ENCODE data around the gene MIA3.
"Not testable (repeated sequence)": the region's sequence is repeated elsewhere in the genome, so short reads cannot be mapped to it uniquely, and the experiment has no call there.

MIA3 gene

GRCh38 chr1:222656391-222657155 is 38.7 kb downstream of the MIA3 start:
- no peak overlapping the region for H3K27ac ChIP-seq
- no peak for DNase-seq (ENCODE audit: low read depth, low spot score)

- no peak for DNase-seq (ENCODE audit: low read depth, low spot score)
- H3K27ac ChIP-seq, result no peak overlapping the region
Measured at GRCh38 chr1:222657899-222658298, 40.0 kb downstream of the MIA3 start.

- H3K27ac ChIP-seq, result no peak overlapping the region
- no peak for DNase-seq (ENCODE audit: low read depth, low spot score)
Measured at GRCh38 chr1:222663431-222663934, 45.6 kb downstream of the MIA3 start.

- no peak for DNase-seq (ENCODE audit: low read depth, low spot score)
Measured at GRCh38 chr1:222665964-222666363, 48.1 kb downstream of the MIA3 start.

GRCh38 chr1:222668184-222668583 is 50.3 kb downstream of the MIA3 start:
- DNase-seq (ENCODE audit: low read depth, low spot score); H3K27ac ChIP-seq: not testable (repeated sequence)

More at GRCh38 chr1:222665964-222666363, 48.1 kb downstream of the MIA3 start:
- H3K27ac ChIP-seq, result no peak overlapping the region

GRCh38 chr1:222669107-222669506 is 51.2 kb downstream of the MIA3 start:
- not testable (repeated sequence) for DNase-seq (ENCODE audit: low read depth, low spot score); H3K27ac ChIP-seq

GRCh38 chr1:222670110-222670509 is 52.2 kb downstream of the MIA3 start:
- no peak for DNase-seq (ENCODE audit: low read depth, low spot score)
- no peak overlapping the region for H3K27ac ChIP-seq

GRCh38 chr1:222680080-222680479 is 62.2 kb downstream of the MIA3 start:
- no peak for DNase-seq (ENCODE audit: low read depth, low spot score)
- H3K27ac ChIP-seq, result no peak overlapping the region

GRCh38 chr1:222691016-222691415 is 73.1 kb downstream of the MIA3 start:
- no peak overlapping the region for H3K27ac ChIP-seq
- no peak for DNase-seq (ENCODE audit: low read depth, low spot score)

GRCh38 chr1:222694927-222695326 is 77.0 kb downstream of the MIA3 start:
- DNase-seq (ENCODE audit: low read depth, low spot score), result no peak
- no peak overlapping the region for H3K27ac ChIP-seq

GRCh38 chr1:222696741-222697140 is 78.8 kb downstream of the MIA3 start:
- no peak for DNase-seq (ENCODE audit: low read depth, low spot score)
- no peak overlapping the region for H3K27ac ChIP-seq

- H3K27ac ChIP-seq, result no peak overlapping the region
Measured at GRCh38 chr1:222697203-222697602, 79.3 kb downstream of the MIA3 start.

GRCh38 chr1:222697826-222698225 is 79.9 kb downstream of the MIA3 start:
- DNase-seq (ENCODE audit: low read depth, low spot score), result no peak
- H3K27ac ChIP-seq, result no peak overlapping the region

More at GRCh38 chr1:222697203-222697602, 79.3 kb downstream of the MIA3 start:
- no peak for DNase-seq (ENCODE audit: low read depth, low spot score)

GRCh38 chr1:222702210-222702609 is 84.3 kb downstream of the MIA3 start:
- H3K27ac ChIP-seq, result no peak overlapping the region

GRCh38 chr1:222704260-222704659 is 86.4 kb downstream of the MIA3 start:
- no peak overlapping the region for H3K27ac ChIP-seq
- DNase-seq (ENCODE audit: low read depth, low spot score), result no peak

More at GRCh38 chr1:222702210-222702609, 84.3 kb downstream of the MIA3 start:
- no peak for DNase-seq (ENCODE audit: low read depth, low spot score)

- DNase-seq (ENCODE audit: low read depth, low spot score), result no peak
Measured at GRCh38 chr1:222706815-222707214, 88.9 kb downstream of the MIA3 start.

GRCh38 chr1:222709700-222710153 is 91.8 kb downstream of the MIA3 start:
- no peak overlapping the region for H3K27ac ChIP-seq
- DNase-seq (ENCODE audit: low read depth, low spot score), result no peak

More at GRCh38 chr1:222706815-222707214, 88.9 kb downstream of the MIA3 start:
- H3K27ac ChIP-seq, result no peak overlapping the region

- DNase-seq (ENCODE audit: low read depth, low spot score), result peak; percentile 52
- H3K27ac ChIP-seq, result peak overlapping the region; percentile 92
Measured at GRCh38 chr1:222711319-222712252, 93.7 kb downstream of the MIA3 start.

- H3K27ac ChIP-seq, result peak within 1 kb of the TSS; percentile 92
- DNase-seq (ENCODE audit: low read depth, low spot score), result no peak
Measured at GRCh38 chr1:222712253-222713090, 94.6 kb downstream of the MIA3 start, which contains the start of the genes AIDA and BROX. Gene AIDA, minus strand, starts transcription at chr1:222712491. Its CDS starts 174 bp downstream, at chr1:222712317. Gene BROX, plus strand, starts transcription at chr1:222712564. Its CDS starts 3,136 bp downstream, at chr1:222715700.

All from epithelial cell of prostate (primary cell).